Hepatocyte (in vitro differentiated cells): Measurements from ENCODE around the gene JAKMIP1.

Experiments used
- EZH2 ChIP-seq: fragments of 200-600 bp; sonication (generic); IDR thresholded peaks from 2 replicates; pipeline ENCODE4 v1.6.1; 2016; ENCODE audit warnings: antibody characterized with exemption, mild to moderate bottlenecking, borderline replicate concordance
- TF ChIP-seq, protein P1 (sequence below): fragments of 200-600 bp; sonication (generic); IDR thresholded peaks from 2 replicates; pipeline ENCODE4 v1.5.1; 2016; ENCODE audit warnings: antibody characterized with exemption, mild to moderate bottlenecking; ENCODE audit not compliant: poor library complexity

DNA sequence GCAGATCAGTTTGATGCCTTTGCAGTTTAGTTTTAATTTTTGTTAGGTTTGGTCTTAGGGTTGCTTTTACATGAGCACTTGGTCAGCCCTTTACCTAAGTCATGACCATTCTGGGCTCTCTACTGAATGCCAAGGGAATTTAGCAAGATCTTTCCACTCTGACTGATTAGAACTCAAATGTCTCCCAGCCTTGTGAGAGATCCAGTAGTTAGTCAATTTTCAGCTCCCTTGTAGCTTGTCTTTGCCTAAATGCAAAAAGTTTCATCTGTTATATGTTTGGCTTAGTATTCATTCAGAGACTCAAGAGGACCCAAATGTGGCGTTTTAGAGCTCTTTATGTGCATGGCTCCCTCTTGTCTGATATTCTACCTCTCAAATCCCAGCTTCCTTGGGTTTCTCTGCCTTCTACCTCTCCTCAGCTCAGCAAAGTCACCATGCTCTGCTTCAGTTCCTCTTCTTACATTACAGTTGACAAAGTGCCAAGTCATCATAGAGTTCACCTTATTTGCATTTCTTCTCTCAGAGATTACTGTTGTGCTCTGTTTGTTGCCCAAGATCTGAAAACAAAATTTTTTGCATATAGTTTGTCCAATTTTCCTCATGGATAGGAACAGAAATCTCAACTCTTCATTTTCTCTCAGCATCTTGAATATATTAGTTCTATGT lies 17.5 kb upstream of the JAKMIP1 start:
- TF ChIP-seq, protein P1, sequence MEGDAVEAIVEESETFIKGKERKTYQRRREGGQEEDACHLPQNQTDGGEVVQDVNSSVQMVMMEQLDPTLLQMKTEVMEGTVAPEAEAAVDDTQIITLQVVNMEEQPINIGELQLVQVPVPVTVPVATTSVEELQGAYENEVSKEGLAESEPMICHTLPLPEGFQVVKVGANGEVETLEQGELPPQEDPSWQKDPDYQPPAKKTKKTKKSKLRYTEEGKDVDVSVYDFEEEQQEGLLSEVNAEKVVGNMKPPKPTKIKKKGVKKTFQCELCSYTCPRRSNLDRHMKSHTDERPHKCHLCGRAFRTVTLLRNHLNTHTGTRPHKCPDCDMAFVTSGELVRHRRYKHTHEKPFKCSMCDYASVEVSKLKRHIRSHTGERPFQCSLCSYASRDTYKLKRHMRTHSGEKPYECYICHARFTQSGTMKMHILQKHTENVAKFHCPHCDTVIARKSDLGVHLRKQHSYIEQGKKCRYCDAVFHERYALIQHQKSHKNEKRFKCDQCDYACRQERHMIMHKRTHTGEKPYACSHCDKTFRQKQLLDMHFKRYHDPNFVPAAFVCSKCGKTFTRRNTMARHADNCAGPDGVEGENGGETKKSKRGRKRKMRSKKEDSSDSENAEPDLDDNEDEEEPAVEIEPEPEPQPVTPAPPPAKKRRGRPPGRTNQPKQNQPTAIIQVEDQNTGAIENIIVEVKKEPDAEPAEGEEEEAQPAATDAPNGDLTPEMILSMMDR, result no peak
- TF ChIP-seq EZH2, result no peak
